Measurements from ENCODE around the gene UBE3B.

DNA sequence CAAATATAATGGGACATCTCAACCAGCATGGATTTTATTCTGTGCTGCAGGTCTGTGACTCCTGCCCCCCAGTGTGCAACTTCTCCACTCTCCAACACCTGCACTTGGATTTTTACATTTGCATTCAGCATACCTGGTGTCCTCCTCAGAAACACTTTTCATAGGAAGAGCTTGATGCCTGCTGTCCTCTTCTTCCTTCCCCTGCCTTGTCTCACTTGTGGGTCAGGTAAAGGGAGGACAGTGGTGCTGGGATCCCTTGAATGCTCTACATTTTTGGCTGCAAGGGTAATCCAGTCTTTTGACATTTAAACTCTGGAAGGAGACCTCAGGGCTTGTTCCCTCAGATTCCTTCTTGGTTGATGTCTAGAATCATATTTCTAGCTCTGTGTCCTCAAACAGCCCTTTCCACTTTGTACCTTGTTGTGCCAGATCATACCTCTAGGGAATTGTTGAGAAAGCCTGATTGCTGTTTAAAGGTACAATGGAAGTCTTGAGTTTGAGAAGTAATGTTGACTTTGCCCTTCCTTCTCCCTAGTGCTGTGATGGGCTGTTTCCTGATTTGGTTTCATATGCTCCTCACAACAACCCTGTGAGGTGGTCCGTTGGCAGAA lies 12.6 kb downstream of the UBE3B start:
- TF ChIP-seq POLR2A (IDR thresholded peaks at IDR 0.05): no peak
- no peak for TF ChIP-seq POLR2AphosphoS5 (IDR thresholded peaks at IDR 0.05)
